ENCODE measurements around the gene ZFHX3. TPM values are rescaled to one million over a fixed set of nuclear protein-coding genes. Genes with fewer than 3 reads are reported as not detected.

The ZFHX3 gene
- total and polyA plus RNA-seq, 2 of the 8 experiments (the other 6 are each of a cell fraction or from before 2014, with no cell fraction given): 0.08 to 0.99 TPM

GRCh38 chr16:73067671-73068540 lies 20.0 kb upstream of the ZFHX3 start:
- no peak for FAIRE-seq
- peaks cover 4 to 47% (median 29%) of the 10 kb centered on the region in 4 experiments for H3K4me1 ChIP-seq (replicated peaks in 1 of 4; ENCODE audit: control insufficient read depth in 3 of 4, insufficient read depth in 4 of 4, low read length in 3 of 4)

More at GRCh38 chr16:73067671-73068540, 20.0 kb upstream of the ZFHX3 start:
- H3K23ac ChIP-seq (ENCODE audit: insufficient read length): no peak overlapping the region
- H2AK5ac ChIP-seq (ENCODE audit: low read depth, low read length): no peak overlapping the region
- H2BK20ac ChIP-seq (ENCODE audit: low read length): no peak overlapping the region
- H3K36me3 ChIP-seq (ENCODE audit: control insufficient read depth in 2 of 4, insufficient read depth in 4 of 4, low read length in 3 of 4): no peaks in the 10 kb centered on the region
- no peak overlapping the region for H4K5ac ChIP-seq (ENCODE audit: insufficient read length, low read depth, low read length)
- 0 out of 2 replicates have a peak overlapping the region, but pooled peaks have one; percentile 22 for H2BK12ac ChIP-seq (ENCODE audit: low read depth, low read length)
- H2BK120ac ChIP-seq (replicated peaks; ENCODE audit: low read depth, low read length): no peak overlapping the region
- H2AFZ ChIP-seq (ENCODE audit: low read length): no peak overlapping the region
- no peak overlapping the region for H3K9ac ChIP-seq (replicated peaks in 1 of 4; ENCODE audit: extremely low read depth in 1 of 4, low read depth in 3 of 4, low read length in 3 of 4)
- 0 out of 2 replicates have a peak, but pooled peaks cover 2% of the 10 kb centered on the region for H3K79me1 ChIP-seq (ENCODE audit: low read depth, low read length)
- no peak overlapping the region for H3K4ac ChIP-seq (replicated peaks; ENCODE audit: insufficient read length, low read depth, low read length)
- H3K23me2 ChIP-seq (ENCODE audit: low read depth, low read length): peaks cover 8% of the 10 kb centered on the region
- H3K27ac ChIP-seq (ENCODE audit: low read depth, low read length): no peak overlapping the region
- no peak overlapping the region for H3K56ac ChIP-seq (replicated peaks; ENCODE audit: insufficient read length, low read depth, low read length)
- peaks cover 9 to 23% of the 10 kb centered on the region in 2 experiments for H4K20me1 ChIP-seq (replicated peaks in 1 of 2; ENCODE audit: control insufficient read depth in 1 of 2, insufficient read depth in 2 of 2, low read length in 2 of 2)
- H3K4me2 ChIP-seq (ENCODE audit: insufficient read depth in 1 of 2, low read depth in 2 of 2, low read length in 2 of 2): peak overlapping the region in 1 of 2 experiments; percentile 64; a peak in 1 of 4 replicates
- H2BK15ac ChIP-seq (ENCODE audit: low read length): no peak overlapping the region
- H3K4me3 ChIP-seq (ENCODE audit: extremely low read depth in 1 of 4, insufficient read depth in 2 of 4, low read depth in 3 of 4, low read length in 4 of 4): no peak overlapping the region
- ChIA-PET CTCF (ENCODE audit: partially characterized antibody) (interaction anchor here (0.7 to 1.0 kb wide), 4 partner anchors 14 to 235 kb away, joined by 3 to 5 read pairs (median 4); no protein-coding TSS in a partner anchor), POLR2A (ENCODE audit: partially characterized antibody) (interaction anchor here (0.9 to 1.0 kb wide), 2 partner anchors 23 to 102 kb away, joined by 3 to 5 read pairs; no protein-coding TSS in a partner anchor)
- no peak overlapping the region for H2BK5ac ChIP-seq (ENCODE audit: low read depth, low read length)
- H3K79me2 ChIP-seq (ENCODE audit: control insufficient read depth in 1 of 2, insufficient read depth in 2 of 2, low read length in 2 of 2): no peaks in the 10 kb centered on the region
- H3K9me3 ChIP-seq (ENCODE audit: insufficient read depth in 2 of 2, low read depth in 1 of 2, low read length in 1 of 2): no peaks in the 10 kb centered on the region
- no peak overlapping the region for H4K91ac ChIP-seq (replicated peaks; ENCODE audit: insufficient read length, low read length)
- H4K8ac ChIP-seq (ENCODE audit: extremely low read depth, insufficient read depth, low read length): no peak overlapping the region
- DNase-seq (ENCODE audit: low read depth in 1 of 2, low spot score in 2 of 2): no peak
- H3K18ac ChIP-seq (ENCODE audit: extremely low read depth, low read length): no peak overlapping the region
- WGBS, 2 experiments (ENCODE audit: extremely low coverage in 1 of 2, insufficient coverage in 1 of 2, insufficient read length in 1 of 2, insufficient replicate concordance in 2 of 2, low coverage in 1 of 2, low lambda C conversion rate in 2 of 2, missing lambda C conversion rate in 1 of 2): 27% methylated on average over 5 of the region's 5 CpGs; no CpG with 5 or more reads in 1 of the 2 experiments
- no peak overlapping the region for H3K14ac ChIP-seq (ENCODE audit: insufficient read length)
- peaks cover 66 to 90% (median 81%) of the 10 kb centered on the region in 4 experiments for H3K27me3 ChIP-seq (replicated peaks in 1 of 4; ENCODE audit: control insufficient read depth in 3 of 4, extremely low read depth in 1 of 4, insufficient read depth in 3 of 4, low read length in 3 of 4)
- TF ChIP-seq SUZ12 (IDR thresholded peaks at IDR 0.05; ENCODE audit: low read length) (peak; percentile 29; the same call in 1 of the 2 replicates), EZH2 (IDR thresholded peaks at IDR 0.05; ENCODE audit: low read depth, low read length, severe bottlenecking) (no peak), RNF2 (IDR thresholded peaks at IDR 0.05; ENCODE audit: borderline replicate concordance, low read depth, low read length, missing control alignments, poor library complexity, severe bottlenecking) (peak; percentile 42), KDM1A (IDR thresholded peaks at IDR 0.05; ENCODE audit: borderline replicate concordance, low read length) (peak; percentile 88)
